Sigmoid colon (tissue), 4 donors: ENCODE results near the gene CSRNP2.

Source experiments
- CTCF ChIP-seq, 4 experiments: fragments of 450-650 bp in 3 of 4; fragments of 200-600 bp in 1 of 4; IDR thresholded peaks; one replicate each; pipeline ENCODE4 v1.5.1; 2016 to 2019; ENCODE audit warnings: antibody characterized with exemption in 4 of 4, mild to moderate bottlenecking in 3 of 4, moderate library complexity in 2 of 4
- EP300 ChIP-seq, 4 donors: sonication (generic); formaldehyde crosslinking; IDR thresholded peaks; one replicate each; pipeline ENCODE4 v1.6.1; 2017; ENCODE audit warnings: antibody characterized with exemption in 4 of 4
- POLR2A ChIP-seq, 2 donors: fragments of 450-650 bp; IDR thresholded peaks; one replicate each; pipeline ENCODE4 v1.6.1; 2016; ENCODE audit warnings: antibody characterized with exemption in 2 of 2, mild to moderate bottlenecking in 2 of 2, moderate library complexity in 2 of 2
- POLR2AphosphoS5 ChIP-seq, 4 donors: sonication (generic); formaldehyde crosslinking; IDR thresholded peaks; one replicate each; pipeline ENCODE4 v1.6.1; 2017; ENCODE audit warnings: antibody characterized with exemption in 4 of 4

GRCh38 chr12:51124504-51124903, 41.1 kb upstream of the CSRNP2 start:
- no peak for TF ChIP-seq EP300 (IDR thresholded peaks at IDR 0.05)
- TF ChIP-seq POLR2AphosphoS5 (IDR thresholded peaks at IDR 0.05): no peak
- TF ChIP-seq CTCF (IDR thresholded peaks at IDR 0.05): no peak
- TF ChIP-seq POLR2A (IDR thresholded peaks at IDR 0.05): no peak
